ENCODE data around the gene MLLT1. TPM values are rescaled to one million over a fixed set of nuclear protein-coding genes. Genes with fewer than 3 reads are reported as not detected.
"Not testable (repeated sequence)": the region's sequence is repeated elsewhere in the genome, so short reads cannot be mapped to it uniquely, and the experiment has no call there.

MLLT1 gene
- total and polyA plus RNA-seq, 8 donors = 3.1 to 33.8 (median 19.6) TPM

- DNase-seq = no peak
- no peaks in the 10 kb centered on the region for H3K36me3 ChIP-seq
- WGBS, 5 donors = 59 to 77% (median 66%) methylated on average over 4 of the region's 4 CpGs
- H3K27me3 ChIP-seq = peaks cover 0 to 24% (median 0%) of the 10 kb centered on the region in 3 donors
- no peak overlapping the region for H3K27ac ChIP-seq
- intact Hi-C loops (cut with DNase I; ENCODE audit: low total_unique reads) = loop anchor here (10.0 kb wide), 1 partner anchor 460 kb away; no protein-coding TSS in a partner anchor
- TF ChIP-seq POLR2A (IDR thresholded peaks at IDR 0.05) (no peak), EP300 (IDR thresholded peaks at IDR 0.05) (no peak), CTCF (IDR thresholded peaks at IDR 0.05) (no peak), POLR2AphosphoS5 (IDR thresholded peaks at IDR 0.05) (no peak)
- H3K4me3 ChIP-seq = no peak overlapping the region
- no peaks in the 10 kb centered on the region for H3K9me3 ChIP-seq
- H3K4me1 ChIP-seq = no peaks in the 10 kb centered on the region
These were observed 45.0 kb upstream of the MLLT1 start for GRCh38 chr19:6324757-6325156.

GRCh38 chr19:6322284-6322683 lies 42.5 kb upstream of the MLLT1 start:
- WGBS, 5 donors = 42 to 62% (median 56%) methylated on average over 3 of the region's 3 CpGs
- H3K4me3 ChIP-seq = no peak overlapping the region
- no peaks in the 10 kb centered on the region for H3K4me1 ChIP-seq
- no peak for DNase-seq
- intact Hi-C loops (cut with DNase I; ENCODE audit: low total_unique reads) = loop anchor here (10.0 kb wide), 1 partner anchor 457 kb away; no protein-coding TSS in a partner anchor
- no peaks in the 10 kb centered on the region for H3K36me3 ChIP-seq
- TF ChIP-seq CTCF (IDR thresholded peaks at IDR 0.05) (no peak), EP300 (IDR thresholded peaks at IDR 0.05) (no peak), POLR2AphosphoS5 (IDR thresholded peaks at IDR 0.05) (no peak), POLR2A (IDR thresholded peaks at IDR 0.05) (no peak)
- H3K27ac ChIP-seq = no peak overlapping the region
- H3K27me3 ChIP-seq = peaks cover 0 to 24% (median 0%) of the 10 kb centered on the region in 3 donors
- no peaks in the 10 kb centered on the region for H3K9me3 ChIP-seq

DNA sequence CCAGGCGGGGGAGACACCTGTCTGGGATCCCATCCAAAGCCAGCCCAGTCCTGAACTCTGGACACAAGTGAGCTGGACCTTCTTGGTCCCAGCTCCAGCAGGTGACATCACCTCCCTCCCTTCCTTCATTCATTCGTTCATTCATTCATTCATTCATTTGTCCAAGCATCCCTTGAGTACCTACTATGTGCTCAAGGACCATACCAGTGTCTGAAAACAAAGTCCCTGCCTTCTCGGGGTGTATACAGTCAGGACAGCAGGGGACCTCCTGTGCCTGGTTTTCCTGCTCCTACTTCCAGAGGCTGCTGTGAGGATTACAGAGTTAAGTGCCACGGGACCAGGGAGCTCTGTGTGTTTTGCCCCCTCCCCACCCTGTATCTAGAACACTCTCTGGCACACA lies 39.6 kb upstream of the MLLT1 start:
- no peaks in the 10 kb centered on the region for H3K9me3 ChIP-seq
- no peaks in the 10 kb centered on the region for H3K4me1 ChIP-seq
- peaks cover 0 to 24% (median 0%) of the 10 kb centered on the region in 3 donors for H3K27me3 ChIP-seq
- DNase-seq = no peak
- no peak overlapping the region for H3K4me3 ChIP-seq
- WGBS, 5 donors = 29 to 38% (median 35%) methylated on average over 4 of the region's 4 CpGs
- H3K27ac ChIP-seq = no peak overlapping the region
- intact Hi-C loops (cut with DNase I; ENCODE audit: low total_unique reads) = no loop called here
- H3K36me3 ChIP-seq = no peaks in the 10 kb centered on the region
- TF ChIP-seq POLR2AphosphoS5 (IDR thresholded peaks at IDR 0.05) (no peak), EP300 (IDR thresholded peaks at IDR 0.05) (no peak), POLR2A (IDR thresholded peaks at IDR 0.05) (no peak), CTCF (IDR thresholded peaks at IDR 0.05) (no peak)

GRCh38 chr19:6318772-6319171 lies 39.0 kb upstream of the MLLT1 start:
- no peaks in the 10 kb centered on the region for H3K36me3 ChIP-seq
- H3K4me1 ChIP-seq = no peaks in the 10 kb centered on the region
- H3K27me3 ChIP-seq = peaks cover 0 to 24% (median 0%) of the 10 kb centered on the region in 3 donors
- no peak overlapping the region for H3K27ac ChIP-seq
- H3K9me3 ChIP-seq = peaks cover 0 to 1% (median 0%) of the 10 kb centered on the region in 4 donors
- 57 to 80% (median 73%) methylated on average over 5 of the region's 5 CpGs for WGBS, 5 donors
- intact Hi-C loops (cut with DNase I; ENCODE audit: low total_unique reads) = no loop called here
- H3K4me3 ChIP-seq = no peak overlapping the region
- TF ChIP-seq POLR2AphosphoS5 (IDR thresholded peaks at IDR 0.05) (no peak), CTCF (IDR thresholded peaks at IDR 0.05) (no peak), POLR2A (IDR thresholded peaks at IDR 0.05) (no peak), EP300 (IDR thresholded peaks at IDR 0.05) (no peak)
- DNase-seq = no peak

DNA sequence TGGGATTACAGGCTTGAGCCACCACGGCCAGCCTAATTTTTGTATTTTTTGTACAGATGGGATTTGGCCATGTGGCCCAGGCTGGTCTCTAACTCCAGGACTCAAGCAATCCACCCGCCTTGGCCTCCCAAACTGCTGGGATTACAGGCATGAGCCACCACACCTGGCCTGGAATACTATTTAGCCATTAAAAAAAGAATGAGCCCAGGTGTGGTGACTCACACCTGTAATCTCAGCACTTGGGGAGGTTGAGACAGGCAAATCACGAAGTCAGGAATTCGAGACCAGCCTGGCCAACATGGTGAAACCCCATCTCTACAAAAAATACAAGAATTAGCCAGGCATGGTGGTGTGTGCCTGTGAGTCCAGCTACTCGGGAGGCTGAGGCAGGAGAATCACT lies 35.9 kb upstream of the MLLT1 start:
- intact Hi-C loops (cut with DNase I; ENCODE audit: low total_unique reads); H3K9me3 ChIP-seq; H3K4me3 ChIP-seq; H3K27ac ChIP-seq; H3K4me1 ChIP-seq; DNase-seq; H3K36me3 ChIP-seq: not testable (repeated sequence)
- peaks cover 0 to 17% (median 0%) of the 10 kb centered on the region in 3 donors for H3K27me3 ChIP-seq
- 77 to 89% (median 85%) methylated on average over 5 of the region's 5 CpGs for WGBS, 5 donors

All from stomach (tissue), 9 donors.